NB4 (cell line): ENCODE data around the gene ORC2.

Source experiments
- POLR2A ChIP-seq: IDR thresholded peaks from 2 replicates; pipeline ENCODE4 v1.6.1; 2011; ENCODE audit warnings: mild to moderate bottlenecking; ENCODE audit not compliant: insufficient read length; ENCODE audit errors: extremely low read depth
- TF ChIP-seq, protein P1 (sequence below): IDR thresholded peaks from one replicate; pipeline ENCODE4 v1.5.1; 2012; ENCODE audit warnings: low read depth, low read length

DNA sequence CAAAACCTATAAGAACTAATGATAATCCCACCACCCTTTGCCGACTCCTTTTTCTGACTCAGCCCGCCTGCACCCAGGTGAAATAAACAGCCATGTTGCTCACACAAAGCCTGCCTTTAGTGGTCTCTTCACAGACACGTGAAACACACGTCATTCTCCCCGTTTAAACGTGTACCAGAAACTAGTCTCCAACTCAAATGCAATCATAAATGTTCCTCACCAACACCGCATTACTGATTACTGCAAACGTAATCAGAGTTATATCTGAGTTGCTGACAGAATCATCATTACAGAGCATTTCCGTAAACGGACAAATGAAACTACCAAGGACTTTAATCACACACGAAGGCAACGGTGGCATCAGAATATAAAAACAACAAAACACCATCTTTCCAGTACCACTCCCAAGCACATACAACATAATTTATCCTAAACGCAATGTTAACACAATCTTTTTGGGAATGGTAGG is 100.9 kb downstream of the ORC2 start:
- TF ChIP-seq, protein P1, sequence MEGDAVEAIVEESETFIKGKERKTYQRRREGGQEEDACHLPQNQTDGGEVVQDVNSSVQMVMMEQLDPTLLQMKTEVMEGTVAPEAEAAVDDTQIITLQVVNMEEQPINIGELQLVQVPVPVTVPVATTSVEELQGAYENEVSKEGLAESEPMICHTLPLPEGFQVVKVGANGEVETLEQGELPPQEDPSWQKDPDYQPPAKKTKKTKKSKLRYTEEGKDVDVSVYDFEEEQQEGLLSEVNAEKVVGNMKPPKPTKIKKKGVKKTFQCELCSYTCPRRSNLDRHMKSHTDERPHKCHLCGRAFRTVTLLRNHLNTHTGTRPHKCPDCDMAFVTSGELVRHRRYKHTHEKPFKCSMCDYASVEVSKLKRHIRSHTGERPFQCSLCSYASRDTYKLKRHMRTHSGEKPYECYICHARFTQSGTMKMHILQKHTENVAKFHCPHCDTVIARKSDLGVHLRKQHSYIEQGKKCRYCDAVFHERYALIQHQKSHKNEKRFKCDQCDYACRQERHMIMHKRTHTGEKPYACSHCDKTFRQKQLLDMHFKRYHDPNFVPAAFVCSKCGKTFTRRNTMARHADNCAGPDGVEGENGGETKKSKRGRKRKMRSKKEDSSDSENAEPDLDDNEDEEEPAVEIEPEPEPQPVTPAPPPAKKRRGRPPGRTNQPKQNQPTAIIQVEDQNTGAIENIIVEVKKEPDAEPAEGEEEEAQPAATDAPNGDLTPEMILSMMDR, result no peak
- TF ChIP-seq POLR2A, result no peak
